NCI-H526 (cell line): ENCODE results near the gene PSG5.
"Not testable (repeated sequence)": the region's sequence is repeated elsewhere in the genome, so short reads cannot be mapped to it uniquely, and the experiment has no call there.

ENCODE experiments used
- DNase-seq, 2 experiments: peaks; one replicate each; lab custom pipeline; 2025; lab: John Stamatoyannopoulos, UW

The PSG5 gene

DNA sequence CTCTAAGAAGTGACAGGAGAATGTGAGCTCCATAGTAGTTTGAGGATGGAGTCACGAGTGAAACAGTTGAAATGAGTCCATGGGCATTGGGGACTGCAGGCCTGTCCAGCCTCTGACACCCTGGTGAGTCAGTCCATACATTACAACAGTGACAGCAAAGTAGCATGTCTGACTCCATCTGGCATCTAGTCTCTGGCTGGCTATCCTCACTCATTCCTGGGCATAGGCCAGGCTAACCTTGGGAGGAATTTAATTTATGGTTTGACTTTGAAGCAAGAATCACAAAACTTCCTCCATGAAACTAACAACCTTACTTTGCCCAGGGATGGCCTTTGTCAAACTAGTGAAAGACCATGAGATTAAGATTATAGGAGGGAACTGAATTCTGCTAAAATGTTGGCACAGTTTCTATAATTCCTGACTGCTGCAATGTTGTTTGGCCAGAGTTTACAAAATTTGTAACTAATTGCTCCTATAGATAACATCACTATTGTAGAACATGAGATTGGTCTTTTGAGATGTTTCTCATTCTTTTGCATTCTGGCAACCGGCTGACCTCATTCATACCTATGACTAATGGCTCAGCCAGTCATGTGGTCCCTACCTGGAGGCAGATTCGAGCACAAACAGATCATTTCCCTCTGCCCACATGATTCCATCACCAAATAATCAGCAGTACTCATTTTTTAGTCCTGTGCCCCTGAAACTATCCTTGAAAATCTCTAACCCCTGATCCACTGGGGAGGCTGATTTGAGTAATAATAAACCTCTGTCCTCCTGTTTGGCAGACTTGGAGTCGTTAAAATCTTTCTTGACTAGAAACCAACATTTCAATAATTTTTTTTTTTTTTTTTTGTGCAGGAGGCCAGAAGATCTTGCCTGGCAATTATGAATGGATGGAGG, 4.2 kb downstream of the PSG5 start:
- not testable (repeated sequence) for DNase-seq

DNA sequence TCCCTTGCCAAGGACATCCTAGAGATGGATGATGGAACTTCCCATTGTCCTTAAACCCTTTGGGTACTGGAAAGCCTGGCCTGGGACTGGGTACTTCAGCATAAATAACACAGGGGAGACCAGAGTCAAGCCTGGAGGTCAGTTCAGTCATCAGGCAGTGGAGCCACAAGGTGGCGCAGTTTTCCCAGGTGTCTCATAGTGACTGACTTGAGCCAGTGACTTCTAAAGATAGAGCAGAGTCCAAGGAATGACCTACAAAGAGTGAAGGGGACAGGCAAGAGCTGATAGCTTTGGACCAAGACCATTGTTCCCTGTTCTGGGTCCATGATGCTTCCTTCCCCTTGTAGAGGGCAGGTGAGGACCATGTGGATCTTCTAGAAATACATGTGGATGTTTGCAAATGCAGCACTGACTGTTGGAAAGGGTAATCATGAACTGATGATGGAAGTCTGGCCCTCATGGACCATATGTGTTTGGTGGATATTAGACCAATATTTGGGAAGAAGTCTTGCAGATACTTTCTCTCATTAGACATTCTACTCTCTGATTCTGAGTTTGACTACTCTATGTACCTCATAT, 6.7 kb downstream of the PSG5 start:
- DNase-seq, result not testable (repeated sequence)

DNA sequence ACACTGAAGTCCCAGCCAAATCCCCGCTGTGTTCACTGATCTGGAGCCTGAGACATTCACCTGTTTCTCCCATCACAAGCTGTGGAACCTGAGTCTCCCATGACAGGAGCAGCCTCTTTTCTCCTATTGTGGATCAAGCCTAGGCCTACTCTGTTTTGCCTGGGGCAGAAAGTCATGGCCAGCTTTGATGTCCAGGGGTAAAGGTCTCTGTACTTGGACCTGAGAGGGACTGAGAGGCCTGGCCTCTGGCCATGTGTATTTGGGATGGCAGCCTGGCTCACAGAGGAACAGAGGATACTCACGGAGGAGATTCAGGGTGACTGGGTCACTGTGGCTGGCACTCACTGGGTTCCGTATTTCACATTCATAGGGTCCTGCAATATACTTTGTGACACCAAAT, 7.8 kb downstream of the PSG5 start:
- DNase-seq, result not testable (repeated sequence)

DNA sequence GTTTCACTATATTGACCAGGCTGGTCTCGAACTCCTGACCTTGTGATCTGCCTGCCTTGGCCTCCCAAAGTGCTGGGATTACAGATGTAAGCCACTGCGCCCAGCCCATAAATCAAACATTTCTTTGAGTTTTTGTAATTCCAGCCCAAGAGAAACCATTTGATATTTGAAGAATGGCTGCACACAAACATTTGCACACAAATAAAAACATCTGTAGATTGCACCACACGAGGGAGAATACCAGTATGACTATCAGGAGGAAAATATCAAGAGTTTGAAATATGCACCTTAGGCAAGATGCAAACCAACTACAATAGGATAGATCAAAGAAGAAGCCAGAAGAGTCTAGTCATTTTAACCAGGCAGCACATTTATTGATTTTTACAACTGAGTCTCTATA, 20.4 kb downstream of the PSG5 start:
- DNase-seq, result not testable (repeated sequence)

DNA sequence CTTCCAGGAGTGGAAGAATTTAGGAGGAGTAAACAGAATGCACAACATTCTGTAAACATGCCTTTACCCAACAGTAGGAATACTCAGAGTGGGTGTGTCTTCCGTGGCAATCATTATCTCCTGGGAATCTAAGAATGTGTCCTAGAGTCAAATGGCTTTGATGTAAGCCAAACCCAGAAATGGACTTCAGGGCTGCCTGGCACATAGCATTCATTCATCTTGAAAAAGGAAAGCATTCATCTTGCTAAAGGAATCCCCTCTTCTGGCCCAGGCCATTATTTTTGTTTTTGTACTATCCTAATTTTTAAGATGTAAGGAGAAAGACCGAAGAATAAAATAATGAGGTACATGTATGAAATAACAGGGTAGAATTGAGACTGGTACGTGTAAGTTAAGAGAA, 23.2 kb downstream of the PSG5 start:
- DNase-seq, result not testable (repeated sequence)

DNA sequence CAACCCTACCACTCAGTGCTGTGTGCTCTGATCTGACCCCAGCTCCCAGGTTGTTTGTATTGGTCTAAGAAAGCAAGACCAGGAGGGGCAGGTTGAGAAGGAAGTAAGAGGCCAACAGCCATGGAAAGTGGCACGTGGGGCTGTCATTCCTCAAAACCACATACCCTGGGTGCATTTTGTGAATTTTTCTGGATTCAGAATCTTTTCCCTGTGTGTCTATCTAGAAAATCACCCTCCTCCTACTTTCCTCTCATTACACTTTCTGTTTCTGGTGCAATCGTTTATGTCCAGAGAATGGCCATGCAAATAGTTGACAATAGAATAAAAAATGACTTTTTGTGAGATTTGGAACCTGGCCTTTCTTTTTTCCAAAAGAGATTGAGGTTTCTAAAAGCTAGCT, 24.1 kb downstream of the PSG5 start:
- not testable (repeated sequence) for DNase-seq

DNA sequence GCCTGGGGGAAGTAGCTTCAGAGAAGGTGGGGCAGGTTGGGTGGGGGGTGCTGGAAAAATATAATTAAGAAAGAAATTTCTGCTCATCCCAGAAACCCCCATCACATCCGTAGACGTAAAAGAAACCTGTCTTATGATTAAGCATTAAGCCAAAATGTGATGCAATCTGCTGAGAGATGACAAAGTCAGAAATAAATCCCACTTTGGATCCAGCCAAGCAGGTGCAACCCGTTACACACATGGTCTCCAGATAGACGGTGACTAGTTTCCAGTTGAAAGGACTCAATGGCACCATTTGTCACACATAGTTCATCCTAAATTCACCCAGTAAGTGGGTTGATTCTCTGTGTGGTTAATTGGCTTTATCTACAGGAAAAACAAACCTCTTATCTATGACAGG, 34.1 kb downstream of the PSG5 start:
- DNase-seq, result no peak

DNA sequence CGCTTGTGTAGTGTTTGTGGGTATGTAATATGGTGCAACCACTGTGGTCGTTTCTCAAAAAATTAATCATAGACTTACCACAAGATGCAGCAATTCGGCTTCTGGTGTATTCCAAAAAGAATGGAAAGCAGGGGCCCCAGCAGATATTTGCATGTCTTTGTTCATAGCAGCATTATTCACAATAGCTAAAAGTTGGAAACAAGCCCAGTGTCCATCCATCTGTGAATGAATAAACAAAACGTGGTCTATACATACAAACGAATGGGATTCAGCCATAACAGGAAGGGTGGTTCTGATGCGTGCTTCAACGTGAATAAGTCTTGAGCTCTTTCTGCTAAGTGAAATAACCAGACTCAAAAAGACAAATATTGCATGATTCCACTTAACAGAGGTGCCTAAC, 36.5 kb downstream of the PSG5 start:
- DNase-seq, result peak; percentile 96 to 98

DNA sequence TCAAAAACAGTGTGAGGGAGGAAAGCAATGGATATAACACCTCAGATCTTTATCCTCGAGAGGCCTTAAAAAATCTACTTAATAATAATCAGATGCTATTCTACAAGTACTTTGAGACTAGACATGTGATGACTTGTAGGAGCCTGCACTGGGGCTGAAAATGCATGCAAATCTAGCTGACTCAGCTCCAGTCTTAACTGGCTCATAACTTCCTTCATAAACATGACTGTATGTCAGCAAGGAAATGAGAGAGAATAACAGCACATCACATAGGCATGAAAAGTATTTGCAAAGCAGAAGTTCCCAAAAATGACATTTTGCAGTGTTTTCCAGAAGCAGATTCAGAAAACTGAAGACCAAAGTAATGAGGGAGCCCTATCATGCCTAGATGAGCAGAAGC, 38.1 kb downstream of the PSG5 start:
- DNase-seq, result peak; percentile 71 to 81

DNA sequence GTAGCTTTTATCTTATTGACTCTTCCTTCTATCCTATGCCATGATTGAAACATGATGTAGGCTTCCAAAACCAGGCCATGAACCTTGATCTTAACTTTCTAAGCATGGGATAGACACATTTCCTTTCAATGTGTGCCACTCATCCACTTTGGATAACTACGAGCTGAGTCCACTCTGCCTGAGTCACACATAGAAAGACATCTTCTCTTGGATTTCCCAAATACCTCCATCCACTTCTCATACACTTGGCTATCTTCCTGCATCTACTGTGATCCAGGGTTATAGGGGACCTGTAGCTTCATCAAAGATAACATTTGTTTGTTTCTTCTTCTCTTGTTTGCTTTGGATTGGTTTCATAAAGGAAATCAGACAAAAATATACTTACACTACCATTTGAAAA, 44.6 kb downstream of the PSG5 start:
- not testable (repeated sequence) for DNase-seq

DNA sequence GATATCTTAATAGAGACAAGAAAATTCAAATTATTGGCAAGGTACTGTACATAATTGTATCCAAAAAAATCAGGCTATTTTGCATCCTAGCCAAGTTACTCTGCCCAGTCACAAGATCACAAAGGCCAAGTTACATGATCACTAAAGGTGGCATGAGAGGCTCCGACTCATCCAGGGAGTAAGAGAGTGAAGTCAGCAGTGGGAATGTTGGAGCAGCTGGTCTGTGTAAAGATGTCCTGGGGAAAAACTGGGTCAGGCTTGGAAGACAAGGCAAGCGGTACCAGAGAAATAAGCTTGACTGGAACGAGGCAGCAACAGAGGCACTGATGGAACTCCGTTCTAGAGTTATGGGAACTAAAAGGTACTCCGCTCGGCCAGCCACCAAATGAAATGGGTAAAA, 53.6 kb downstream of the PSG5 start:
- no peak for DNase-seq

DNA sequence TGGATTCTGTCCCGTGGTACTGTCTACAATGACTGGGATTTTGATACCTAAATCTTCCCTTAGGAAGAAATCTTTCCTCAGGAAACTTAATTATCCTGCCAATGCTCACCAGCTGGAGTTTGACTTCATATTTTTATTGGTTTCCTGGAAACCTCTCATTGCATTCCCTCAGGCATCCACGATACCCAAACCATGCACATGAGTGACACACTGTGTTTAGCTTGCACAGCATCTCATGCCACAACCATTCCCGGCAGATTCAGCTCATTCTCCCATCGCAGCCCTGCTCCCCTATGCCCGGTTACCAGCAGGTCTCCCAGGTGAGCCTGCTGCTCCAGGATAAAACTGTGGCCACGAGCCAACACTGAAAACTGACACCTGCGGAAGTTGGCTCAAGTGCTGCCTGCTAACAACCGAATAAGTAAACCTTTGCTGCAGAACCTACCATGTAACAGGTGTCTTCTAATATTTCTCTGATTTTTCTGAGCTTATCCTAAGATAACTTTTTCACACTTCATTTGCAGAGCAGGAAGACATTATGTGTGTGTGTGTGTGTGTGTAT, 55.0 kb downstream of the PSG5 start:
- peak; percentile 70 to 77 for DNase-seq

DNA sequence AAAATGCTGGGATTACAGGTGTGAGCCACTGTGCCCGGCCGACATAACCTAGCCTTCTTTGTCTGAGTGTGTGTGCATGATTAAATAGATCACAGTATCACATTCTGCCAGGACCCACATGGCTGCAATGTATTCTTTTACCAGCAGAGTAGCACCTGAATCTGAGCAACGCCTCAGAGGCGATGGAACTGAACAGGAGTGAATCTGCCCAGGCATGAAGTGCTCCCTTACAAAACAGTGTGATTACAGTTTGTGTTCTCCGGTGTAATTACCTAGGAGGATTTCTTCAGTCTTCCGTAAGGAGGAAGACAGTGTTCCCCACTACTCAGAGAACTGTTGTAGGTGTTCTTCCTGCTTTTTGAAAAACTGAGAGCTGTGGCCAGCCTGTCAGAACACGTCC, 57.1 kb downstream of the PSG5 start:
- DNase-seq, result peak in 1 of 2 experiments; percentile 13

DNA sequence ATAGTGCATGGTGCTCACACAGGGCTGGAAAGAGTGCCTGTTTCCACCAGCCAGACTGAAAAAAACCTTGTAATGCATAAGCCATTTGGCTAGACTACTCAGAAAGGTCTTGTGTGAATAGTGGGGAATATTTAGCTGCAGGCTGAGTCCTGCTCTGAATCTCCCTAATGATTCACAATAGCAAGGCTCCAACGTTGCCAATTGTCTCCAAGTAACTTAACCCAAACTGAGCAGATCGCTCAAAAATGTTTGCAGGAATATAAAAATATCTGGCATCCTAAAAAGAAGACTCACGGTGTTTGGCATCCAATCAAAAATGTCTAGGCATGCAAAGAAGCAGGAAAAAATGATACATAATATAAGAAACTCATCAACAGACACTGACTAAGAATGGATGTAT, 59.0 kb downstream of the PSG5 start:
- DNase-seq, result not testable (repeated sequence)

DNA sequence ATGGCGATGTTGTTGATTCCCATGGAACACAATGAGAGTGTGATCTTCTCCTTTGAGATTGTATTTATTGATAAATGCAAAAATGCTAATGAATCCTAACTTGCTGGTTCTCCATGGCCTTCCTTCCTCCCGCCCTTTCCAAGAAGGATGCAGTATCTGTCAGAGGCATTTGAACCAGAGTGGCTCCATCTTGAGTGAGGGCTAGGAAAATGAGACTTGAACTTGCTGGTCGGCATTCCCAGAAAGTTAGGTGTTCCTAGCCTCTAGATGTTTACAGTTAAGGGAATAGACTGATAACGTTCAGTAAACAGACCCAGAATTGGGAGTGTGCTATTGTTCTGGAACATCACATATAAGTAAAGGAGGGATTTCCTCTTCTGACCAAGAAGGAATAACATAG, 59.6 kb downstream of the PSG5 start:
- no peak for DNase-seq

DNA sequence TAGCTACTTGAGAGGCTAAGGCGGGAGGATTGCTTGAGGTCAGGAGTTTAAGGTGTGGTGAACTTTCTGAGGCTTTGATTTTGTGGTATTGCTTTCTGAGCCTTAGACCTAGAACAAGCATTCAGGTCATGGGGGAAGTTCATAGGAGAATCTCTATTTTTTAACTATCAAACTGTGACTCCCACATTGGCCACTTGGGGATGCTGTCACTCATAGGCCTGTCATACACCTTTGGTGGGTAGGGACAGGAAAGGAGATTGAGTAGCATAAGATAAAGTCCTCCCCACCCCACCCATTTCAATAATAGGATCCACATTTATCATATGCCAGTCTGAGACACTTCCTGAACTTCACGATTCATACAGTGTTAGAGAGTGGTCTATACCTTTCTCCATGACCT, 62.0 kb downstream of the PSG5 start:
- peak in 1 of 2 experiments; percentile 17 for DNase-seq

DNA sequence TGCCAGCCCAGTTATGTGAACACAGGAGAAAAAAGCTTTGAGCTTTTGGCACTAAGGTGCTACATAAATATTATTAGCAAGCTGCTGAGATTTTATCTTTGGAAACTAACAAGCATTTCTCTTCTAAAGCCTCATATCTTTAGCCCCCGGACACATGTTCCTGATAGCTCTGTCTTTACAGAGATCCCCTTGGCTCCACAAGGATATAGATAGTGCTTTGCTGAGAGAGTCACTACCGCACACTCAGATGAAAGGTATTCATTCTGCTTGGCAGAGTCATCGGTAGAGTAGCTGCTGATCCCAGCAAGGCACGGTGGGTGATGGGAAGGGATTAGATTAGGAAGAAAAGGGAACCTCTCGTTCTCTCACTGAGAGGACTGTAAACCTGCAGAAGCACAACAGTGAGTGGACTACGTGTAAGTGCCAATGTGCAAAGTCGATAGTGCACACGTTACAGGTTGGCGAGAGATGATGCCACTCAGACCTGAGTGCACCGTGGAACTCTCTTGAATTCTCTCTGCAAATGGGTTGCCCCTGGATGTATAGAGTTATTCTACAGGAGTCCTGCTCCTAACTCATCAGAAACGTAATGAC, 65.8 kb downstream of the PSG5 start:
- DNase-seq, result not testable (repeated sequence)

DNA sequence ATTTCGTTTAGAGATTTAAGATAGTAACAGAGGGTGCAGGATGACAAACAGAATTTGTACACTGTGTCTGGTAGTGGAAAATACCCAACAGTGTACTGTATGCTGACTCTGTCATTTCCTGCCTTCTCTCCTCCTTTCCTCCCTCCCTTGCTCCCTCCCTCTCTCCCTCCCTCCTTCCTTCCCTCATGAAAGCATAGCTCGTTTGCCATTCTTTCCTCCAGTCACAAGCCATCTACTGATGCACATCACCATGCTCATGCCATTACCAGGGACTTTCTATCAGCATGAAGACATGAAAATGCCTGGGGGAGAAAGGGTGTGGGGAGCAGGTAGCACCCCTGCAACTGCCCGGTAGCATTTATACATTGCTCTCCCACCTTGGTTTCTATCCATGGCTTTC, 66.8 kb downstream of the PSG5 start:
- not testable (repeated sequence) for DNase-seq
